MM.1S (cell line): ENCODE data around the gene TXNDC11.

Experiments
- EZH2 ChIP-seq: fragments of 300-600 bp; sonication (generic); optimal IDR thresholded peaks from 2 replicates; pipeline ENCODE3; 2017; ENCODE audit warnings: low read depth, mild to moderate bottlenecking, antibody characterized with exemption, low read length, mixed read lengths
- EZH2phosphoT487 ChIP-seq: fragments of 300-600 bp; sonication (generic); IDR thresholded peaks from 2 replicates; pipeline ENCODE4 v1.6.1; 2018; ENCODE audit warnings: antibody characterized with exemption, low read length
- TF ChIP-seq, protein P1 (sequence below): fragments of 300-600 bp; sonication (generic); IDR thresholded peaks from 2 replicates; pipeline ENCODE4 v1.5.1; 2016; ENCODE audit warnings: antibody characterized with exemption, low read length, mixed read lengths

DNA sequence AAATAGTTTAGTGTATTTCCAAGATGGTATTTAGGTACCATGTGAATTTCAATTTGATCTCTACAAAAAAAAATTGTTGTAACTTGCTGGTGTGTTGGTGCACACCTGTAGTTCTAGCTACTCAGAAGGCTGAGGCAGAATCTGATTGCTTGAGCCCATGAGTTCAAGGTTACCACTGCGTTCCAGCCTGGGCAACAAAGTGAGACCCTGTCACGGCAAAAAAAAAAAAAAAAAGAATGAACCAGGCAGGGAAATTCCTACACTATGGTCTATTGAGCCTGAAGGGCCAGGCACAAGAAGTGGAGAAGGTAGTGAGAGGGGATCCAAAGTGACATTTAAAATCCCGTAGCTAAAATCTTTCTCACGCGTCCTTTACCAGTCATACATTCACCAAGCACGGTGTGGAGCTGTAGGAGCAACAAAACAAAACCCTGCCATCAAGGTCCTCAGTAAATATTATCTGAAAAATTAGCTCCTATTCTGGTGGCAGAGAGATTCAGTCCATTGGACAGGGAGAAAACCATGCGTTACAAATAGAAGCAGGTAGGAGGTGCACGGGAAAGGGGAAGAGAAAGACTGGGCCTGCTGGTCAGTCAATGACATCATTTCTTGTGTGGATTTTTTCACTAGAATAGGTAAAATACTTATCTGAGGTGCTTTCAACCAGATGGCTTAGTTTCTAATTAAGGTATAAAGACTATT is 27.3 kb downstream of the TXNDC11 start:
- TF ChIP-seq, protein P1, sequence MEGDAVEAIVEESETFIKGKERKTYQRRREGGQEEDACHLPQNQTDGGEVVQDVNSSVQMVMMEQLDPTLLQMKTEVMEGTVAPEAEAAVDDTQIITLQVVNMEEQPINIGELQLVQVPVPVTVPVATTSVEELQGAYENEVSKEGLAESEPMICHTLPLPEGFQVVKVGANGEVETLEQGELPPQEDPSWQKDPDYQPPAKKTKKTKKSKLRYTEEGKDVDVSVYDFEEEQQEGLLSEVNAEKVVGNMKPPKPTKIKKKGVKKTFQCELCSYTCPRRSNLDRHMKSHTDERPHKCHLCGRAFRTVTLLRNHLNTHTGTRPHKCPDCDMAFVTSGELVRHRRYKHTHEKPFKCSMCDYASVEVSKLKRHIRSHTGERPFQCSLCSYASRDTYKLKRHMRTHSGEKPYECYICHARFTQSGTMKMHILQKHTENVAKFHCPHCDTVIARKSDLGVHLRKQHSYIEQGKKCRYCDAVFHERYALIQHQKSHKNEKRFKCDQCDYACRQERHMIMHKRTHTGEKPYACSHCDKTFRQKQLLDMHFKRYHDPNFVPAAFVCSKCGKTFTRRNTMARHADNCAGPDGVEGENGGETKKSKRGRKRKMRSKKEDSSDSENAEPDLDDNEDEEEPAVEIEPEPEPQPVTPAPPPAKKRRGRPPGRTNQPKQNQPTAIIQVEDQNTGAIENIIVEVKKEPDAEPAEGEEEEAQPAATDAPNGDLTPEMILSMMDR, result peak; percentile 9; the same call in 1 of the 2 replicates
- no peak for TF ChIP-seq EZH2
- TF ChIP-seq EZH2phosphoT487, result no peak
